Stimulated activated CD4-positive, alpha-beta T cell treated with anti-CD3 and anti-CD28 coated beads, Interleukin-12 subunit alpha, Interleukin-12 subunit beta, amount 100 ng/mL, for 24 hours (primary cell): Measurements from ENCODE around the gene CCBE1.
"Not testable (repeated sequence)": the region's sequence is repeated elsewhere in the genome, so short reads cannot be mapped to it uniquely, and the experiment has no call there.

ENCODE experiments used
- DNase-seq, 2 experiments: peaks; one replicate each; pipeline ENCODE4 v3.0.0-alpha.2; 2020; ENCODE audit warnings: low read depth in 2 of 2

Gene CCBE1

DNA sequence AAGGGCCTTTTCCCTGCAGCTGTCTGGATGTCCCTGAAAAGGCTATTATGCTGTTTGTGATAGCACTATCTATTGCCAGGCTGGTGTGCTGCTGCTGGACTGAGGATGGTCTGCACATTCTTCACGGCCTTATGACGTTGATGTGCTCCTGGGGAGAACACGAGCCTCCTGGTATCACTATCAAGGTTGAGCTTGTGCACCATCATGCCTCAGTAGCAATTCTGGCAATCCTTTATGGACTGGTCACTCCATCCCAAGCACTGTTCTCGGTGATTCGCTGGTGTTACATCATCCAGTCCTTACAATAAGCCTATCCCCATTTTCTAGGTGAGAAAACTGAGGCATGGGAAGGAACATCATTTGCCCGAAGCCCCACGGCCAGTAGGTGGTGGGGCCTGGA is 18.2 kb upstream of the CCBE1 start:
- no peak for DNase-seq

DNA sequence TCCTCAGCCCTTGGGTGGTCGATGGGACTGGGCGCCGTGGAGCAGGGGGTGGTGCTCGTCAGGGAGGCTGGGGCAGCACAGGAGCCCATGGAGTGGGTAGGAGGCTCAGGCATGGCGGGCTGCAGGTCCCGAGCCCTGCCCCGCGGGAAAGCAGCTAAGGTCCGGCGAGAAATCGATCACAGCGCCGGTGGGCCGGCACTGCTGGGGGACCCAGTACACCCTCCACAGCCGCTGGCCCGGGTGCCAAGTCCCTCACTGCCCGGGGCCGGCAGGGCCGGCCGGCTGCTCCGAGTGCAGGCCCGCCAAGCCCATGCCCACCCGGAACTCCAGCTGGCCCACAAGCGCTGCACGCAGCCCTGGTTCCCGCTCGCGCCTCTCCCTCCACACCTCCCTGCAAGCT is 16.9 kb upstream of the CCBE1 start:
- DNase-seq = not testable (repeated sequence)

GRCh38 chr18:59712311-59712710 is 15.1 kb upstream of the CCBE1 start:
- no peak for DNase-seq

- DNase-seq = no peak
Observed at GRCh38 chr18:59708988-59709387, 11.8 kb upstream of the CCBE1 start.

DNA sequence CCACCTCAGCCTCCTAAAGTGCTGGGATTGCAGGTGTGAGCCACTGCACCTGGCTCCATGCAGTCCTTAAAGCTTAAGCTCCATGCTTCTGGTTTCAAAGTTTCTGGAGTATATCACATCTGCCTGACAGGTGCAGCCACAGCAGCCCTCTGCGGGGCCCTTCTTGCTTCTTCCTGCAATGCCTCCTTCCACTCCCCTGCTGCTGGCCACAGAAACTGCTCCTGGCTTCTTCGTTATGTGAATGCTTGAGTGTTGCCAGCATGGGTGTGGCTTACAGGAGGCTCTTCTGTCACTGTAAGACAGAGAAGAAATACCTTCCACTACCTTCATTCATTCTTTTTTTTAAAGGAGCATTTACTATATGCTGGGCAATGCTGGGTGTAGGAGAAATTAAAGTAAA is 10.1 kb upstream of the CCBE1 start:
- no peak for DNase-seq

GRCh38 chr18:59706499-59706898 is 9.3 kb upstream of the CCBE1 start:
- no peak for DNase-seq

GRCh38 chr18:59705145-59705544 is 7.9 kb upstream of the CCBE1 start:
- no peak for DNase-seq

GRCh38 chr18:59704146-59704545 is 6.9 kb upstream of the CCBE1 start:
- no peak for DNase-seq

DNA sequence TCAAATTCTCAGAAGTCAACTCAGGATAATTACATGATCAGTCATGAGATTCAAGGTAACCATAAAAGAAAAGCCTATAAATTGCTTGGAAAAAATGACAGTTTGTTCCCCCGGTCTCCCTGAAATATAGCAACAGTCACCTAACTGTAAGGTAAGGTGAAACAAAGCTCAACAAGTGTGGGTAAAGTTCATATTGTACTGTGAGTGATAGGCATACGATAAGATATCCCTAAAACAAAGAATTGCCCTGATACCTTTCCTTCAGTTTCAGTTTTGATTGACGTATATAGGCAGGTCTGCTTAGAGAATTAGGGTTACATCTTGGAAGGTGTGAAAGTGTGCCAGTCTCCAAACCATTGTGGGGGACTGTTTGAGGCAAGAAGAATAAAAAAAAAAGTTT is 4.0 kb upstream of the CCBE1 start:
- no peak for DNase-seq

GRCh38 chr18:59700535-59700967 is 3.3 kb upstream of the CCBE1 start:
- DNase-seq = no peak

- DNase-seq = no peak
Observed at GRCh38 chr18:59699750-59700534, 2.7 kb upstream of the CCBE1 start.

DNA sequence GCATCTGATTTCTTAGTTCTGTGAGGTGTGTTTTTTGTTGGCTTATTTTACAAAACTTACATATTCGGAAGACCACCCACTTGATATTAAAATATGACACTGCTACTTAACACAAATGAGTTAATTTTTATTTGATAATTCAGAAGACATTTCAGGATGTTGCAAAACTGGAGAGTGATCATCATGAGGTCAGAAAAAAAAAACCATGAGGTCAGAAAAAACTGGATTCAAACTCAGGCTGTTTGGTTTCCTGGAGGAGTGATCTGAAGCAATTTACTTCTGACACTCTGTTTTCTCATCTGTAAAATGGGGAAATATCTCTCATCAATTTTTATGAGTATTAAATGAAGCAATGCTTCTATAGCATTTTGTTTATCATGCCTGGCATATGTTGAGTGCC is 1.8 kb upstream of the CCBE1 start:
- DNase-seq = no peak

GRCh38 chr18:59696311-59697235 is 650 bp downstream of the CCBE1 start:
- DNase-seq = peak in 1 of 2 experiments; percentile 0

DNA sequence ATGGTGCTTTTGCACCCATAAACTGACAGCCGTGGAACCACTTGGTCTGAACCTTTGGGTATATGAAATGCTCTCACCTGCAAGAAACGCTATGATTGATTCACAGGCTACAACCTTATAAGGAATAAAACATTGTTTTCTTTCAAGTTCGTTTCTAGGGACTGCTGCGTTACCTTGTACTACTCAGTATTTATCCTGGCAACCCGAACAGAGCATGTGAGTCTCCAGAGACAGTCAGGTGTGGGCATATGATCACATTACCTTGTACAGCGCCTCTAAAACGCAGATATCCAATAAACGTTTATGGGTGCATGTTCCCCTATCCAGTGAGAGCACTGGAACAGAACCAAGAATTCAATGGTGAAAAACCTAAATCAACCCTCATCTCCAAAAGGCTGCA is 1.7 kb downstream of the CCBE1 start:
- no peak for DNase-seq

GRCh38 chr18:59694824-59695223 is 2.4 kb downstream of the CCBE1 start:
- no peak for DNase-seq

DNA sequence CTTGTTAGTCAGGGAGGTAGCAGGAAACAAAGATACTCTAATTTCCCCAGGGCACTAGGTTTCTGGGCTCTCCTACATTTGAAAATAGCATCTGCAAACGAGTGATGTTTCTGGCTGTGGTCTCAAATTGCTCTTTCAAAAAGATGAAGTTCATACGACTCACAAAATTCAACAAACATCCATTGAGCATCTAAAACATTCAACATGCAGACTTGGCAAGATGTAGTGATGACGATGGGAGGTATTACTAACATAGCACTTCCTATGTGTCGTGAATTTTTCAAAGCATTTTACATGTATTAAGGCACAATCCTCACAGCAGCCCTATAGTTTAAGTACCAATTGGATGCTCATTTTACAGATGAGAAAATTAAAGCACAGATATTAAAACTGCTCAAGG is 5.2 kb downstream of the CCBE1 start:
- no peak for DNase-seq

DNA sequence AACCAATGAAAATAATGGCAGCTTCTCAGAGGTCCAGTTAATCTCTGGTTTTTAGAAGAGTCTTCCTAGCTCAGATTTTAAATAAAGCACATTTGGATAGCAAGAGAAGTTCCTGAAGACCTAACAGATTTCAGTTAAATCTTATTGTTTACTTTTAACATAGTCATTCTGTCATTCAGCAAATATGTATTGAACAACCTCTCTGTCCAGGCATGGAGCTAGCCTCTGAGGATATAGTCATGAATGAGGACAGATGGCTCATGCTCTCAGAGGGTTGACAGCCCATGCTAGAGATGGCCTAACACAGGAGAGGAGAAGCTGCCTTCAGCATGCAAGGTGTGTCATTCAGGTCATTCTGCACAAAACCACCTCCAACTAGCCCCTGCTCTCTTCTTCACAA is 6.2 kb downstream of the CCBE1 start:
- no peak for DNase-seq

- DNase-seq = no peak
Observed at GRCh38 chr18:59690186-59690982, 6.8 kb downstream of the CCBE1 start.

DNA sequence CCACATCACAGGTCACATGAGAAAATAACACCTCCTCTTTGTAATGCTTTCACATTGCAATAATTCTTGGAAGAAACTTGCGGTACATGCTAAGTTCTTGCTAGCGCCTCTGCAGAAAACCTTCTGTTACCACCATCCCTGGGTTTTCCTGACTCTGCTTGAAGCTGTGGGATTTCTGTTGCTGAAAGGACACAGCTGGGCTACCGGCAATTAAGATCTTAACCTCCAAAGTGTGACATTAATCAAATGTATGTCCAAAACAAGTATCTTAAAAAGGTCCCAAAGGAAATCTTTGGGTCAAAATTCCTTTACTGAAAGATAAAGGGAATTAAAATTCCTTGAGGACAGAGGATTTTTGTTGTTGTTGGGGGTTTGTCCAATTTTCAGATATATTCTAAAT is 7.5 kb downstream of the CCBE1 start:
- no peak for DNase-seq

- no peak for DNase-seq
Observed at GRCh38 chr18:59686260-59686659, 11.0 kb downstream of the CCBE1 start.

DNA sequence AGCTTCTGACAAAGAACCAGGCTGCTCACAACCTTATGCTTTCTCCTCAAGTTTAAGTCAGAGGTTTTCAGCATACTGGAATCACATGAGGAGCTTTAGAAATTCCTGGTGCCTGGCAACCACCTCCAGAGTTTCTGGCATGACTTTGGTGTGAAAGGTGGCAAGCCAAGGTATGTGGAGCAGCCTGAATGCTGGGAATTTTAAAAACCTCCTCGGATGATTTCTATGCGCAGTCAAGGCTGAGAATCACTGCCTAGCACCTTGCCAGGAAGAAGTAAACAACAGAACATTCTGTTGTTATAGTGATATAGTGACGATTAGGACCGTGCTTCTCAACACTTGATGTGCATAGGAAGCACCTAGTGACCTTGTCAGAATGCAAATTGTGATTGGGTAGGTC is 11.7 kb downstream of the CCBE1 start:
- no peak for DNase-seq

- no peak for DNase-seq
Observed at GRCh38 chr18:59684777-59685176, 12.4 kb downstream of the CCBE1 start.
